GM18907 (cell line): Measurements from ENCODE around the gene DUSP22.
"Not testable (repeated sequence)": the region's sequence is repeated elsewhere in the genome, so short reads cannot be mapped to it uniquely, and the experiment has no call there.

Experiments
- ATAC-seq: cut with Tn5 transposase; IDR thresholded peaks from one replicate; pipeline ENCODE4 v1.9.1; 2021; ENCODE audit warnings: mild to moderate bottlenecking, moderate library complexity; ENCODE audit not compliant: unreplicated experiment

DUSP22 gene

DNA sequence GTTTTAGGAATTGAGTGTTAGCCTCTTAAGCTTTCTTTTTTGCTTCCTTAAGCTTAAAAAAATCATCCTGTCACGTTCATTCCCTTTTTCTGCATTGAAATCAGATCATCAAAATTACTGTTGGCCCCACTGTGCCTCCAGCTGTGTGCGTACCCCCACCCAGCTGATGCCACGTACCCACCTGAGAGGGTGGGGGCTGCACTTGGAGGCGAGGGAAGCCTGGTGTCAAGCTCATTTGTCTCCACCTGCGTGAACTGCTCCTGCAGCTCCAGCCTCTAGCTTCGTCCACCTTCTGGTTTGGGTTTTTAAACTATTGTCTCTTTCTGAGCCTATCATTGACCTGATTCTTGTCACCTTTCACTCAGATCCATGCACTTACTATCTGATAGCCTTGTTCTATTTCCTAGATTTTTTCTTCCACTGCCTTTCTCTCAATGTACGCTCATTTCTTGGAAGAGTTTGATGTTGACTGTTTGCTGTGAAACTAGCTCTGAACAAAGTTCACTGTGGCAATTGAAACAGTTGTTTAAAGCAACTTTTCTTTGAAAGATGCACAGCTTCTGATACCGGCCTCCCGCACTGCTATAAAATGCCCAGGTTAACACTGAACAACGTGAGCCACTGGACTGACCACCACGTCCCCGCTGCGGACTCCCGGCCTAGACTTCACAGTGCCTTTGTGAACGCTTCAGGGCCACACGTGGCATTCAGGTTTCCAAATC, 69.3 kb downstream of the DUSP22 start:
- no peak for ATAC-seq

DNA sequence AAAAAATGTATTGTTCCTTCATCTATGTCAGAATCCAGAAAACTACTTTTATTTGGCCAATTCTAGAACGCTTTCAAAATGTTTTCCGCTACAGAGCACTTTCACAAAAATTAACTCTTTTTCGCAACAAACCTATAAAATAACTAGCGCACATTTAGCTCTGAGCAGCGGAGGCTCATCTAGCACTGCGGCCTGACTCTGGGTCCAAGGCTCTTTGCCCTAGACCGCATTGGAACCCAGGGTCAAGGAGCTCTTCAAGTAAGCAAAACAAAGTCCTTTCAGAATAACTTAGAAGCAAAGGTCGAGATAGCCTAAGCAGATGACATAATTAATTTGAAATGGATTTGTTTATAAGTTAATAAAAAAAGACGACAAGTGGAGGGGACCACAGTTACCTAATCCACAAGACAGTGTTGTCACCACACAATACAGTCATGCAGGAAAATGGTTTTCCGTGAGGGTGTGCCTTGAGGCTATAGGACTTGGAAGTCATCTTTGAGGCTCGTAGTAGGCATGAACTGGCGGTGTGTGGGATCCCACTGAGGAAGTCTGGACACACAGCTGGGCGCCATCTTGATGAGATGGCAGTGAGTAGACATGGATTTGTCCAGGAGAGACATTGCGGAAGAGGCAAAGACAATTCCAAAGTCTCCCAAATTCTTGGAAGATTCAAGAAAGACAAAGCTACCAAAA, 70.1 kb downstream of the DUSP22 start:
- no peak for ATAC-seq

DNA sequence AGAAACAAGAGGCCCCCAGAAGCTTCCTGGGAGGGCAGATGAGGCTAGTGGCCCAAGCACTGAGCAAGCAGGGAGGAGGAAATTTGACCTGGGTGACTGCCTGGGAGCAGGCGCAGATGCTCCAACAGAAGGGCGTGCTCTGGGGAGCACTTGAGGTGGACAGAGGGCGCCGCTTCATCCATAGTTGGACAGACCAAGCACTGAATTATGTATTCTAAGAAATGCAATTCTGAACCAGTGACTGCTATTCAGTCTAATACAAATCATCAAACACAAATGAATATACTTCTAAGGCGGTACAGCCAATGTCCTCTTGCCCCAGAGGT, 70.6 kb downstream of the DUSP22 start:
- no peak for ATAC-seq

DNA sequence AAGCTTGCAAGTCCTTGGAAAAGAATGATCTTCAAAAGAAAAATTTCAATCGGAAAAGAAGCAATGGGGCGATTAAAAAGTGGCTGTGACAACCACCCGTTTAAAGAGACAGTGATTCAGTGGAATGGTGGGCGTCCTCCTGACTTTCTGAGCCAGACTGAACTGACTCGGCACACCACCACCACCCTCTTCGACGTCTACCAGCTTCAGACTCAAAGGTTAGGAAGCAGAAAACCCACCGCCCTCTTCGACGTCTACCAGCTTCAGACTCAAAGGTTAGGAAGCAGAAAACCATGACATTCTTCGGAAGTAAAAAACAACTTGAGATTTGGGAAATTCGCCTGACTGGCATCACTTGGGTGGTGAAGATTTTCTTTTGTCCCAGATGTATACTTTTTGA, 71.0 kb downstream of the DUSP22 start:
- ATAC-seq, result no peak

DNA sequence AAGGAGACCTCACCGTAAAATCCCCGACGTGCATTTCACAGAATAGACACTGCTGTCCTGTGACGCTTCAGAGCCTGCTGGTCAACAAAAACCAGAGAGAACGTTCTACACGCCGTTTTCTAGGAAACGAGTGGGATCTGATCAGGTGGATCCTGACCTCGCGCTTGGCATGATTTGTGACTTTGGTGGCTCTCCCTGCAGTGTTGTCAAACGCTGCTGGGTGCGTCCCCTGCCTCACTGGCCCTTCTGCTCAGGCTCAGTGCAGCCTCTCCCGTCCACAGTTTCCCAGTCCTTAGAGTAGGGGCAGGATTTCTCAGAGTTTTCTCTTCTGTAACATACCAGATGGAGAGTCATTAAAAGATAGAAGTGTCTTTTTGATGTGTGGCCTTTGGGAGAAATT, 71.6 kb downstream of the DUSP22 start:
- no peak for ATAC-seq

DNA sequence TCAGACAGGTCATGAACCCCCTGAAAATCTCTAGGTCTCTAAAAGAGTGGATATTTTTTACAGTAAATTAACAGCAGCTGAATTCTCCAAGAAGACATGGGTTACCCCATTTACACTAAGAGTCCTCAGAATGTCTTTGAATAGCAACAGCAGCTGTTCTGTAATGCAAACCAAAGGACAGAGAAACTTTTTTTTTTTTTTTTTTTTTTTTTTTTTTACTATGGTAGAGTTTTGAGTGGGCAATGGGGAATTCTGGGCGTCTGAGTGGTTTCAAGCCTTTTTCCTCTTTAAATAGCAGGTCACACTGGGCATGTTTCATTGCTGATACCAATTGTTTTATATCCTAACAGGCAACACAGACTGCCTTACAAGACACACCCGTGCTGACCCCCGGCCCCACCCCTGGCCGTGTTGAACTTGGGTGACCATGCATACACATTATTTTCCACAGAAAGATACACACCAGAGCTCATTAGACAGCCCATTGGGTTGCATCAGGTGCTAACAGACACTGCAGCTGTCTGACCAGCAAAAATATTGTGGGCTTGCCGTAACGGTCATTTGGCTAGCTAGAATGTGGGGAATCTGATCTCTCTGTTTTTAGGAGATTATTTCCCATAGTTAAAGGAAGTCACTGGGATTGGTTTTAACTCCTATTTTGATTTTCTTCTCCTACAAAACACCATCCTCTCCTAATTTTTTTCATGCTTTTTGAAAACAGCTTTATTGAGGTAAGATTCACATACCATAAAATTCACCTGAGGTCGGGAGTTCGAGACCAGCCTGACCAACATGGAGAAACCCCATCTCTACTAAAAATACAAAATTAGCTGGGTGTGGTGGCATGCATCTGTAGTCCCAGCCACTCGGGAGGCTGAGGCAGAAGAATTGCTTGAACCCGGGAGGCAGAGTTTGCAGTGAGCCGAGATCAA, 72.6 kb downstream of the DUSP22 start:
- peak; percentile 51 for ATAC-seq

DNA sequence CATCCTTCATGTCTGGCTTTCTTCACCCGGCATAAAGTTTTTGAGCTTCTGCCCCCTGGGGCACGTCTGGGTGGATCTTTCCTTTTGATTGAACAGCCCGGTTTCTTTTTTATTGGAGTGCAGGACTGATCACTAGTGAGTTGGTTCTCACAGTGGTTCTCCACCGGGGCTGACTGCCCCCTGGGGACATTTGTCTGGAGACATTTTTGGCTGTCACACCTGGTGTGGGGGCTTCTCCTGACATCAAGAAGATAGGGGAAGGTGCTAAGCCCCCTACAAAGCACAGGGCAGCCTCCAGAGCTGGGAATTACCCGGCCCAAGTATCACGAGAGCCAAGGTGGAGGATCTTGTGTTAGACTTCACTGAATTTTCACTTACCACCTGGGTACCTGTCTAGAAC, 73.5 kb downstream of the DUSP22 start:
- ATAC-seq, result no peak

DNA sequence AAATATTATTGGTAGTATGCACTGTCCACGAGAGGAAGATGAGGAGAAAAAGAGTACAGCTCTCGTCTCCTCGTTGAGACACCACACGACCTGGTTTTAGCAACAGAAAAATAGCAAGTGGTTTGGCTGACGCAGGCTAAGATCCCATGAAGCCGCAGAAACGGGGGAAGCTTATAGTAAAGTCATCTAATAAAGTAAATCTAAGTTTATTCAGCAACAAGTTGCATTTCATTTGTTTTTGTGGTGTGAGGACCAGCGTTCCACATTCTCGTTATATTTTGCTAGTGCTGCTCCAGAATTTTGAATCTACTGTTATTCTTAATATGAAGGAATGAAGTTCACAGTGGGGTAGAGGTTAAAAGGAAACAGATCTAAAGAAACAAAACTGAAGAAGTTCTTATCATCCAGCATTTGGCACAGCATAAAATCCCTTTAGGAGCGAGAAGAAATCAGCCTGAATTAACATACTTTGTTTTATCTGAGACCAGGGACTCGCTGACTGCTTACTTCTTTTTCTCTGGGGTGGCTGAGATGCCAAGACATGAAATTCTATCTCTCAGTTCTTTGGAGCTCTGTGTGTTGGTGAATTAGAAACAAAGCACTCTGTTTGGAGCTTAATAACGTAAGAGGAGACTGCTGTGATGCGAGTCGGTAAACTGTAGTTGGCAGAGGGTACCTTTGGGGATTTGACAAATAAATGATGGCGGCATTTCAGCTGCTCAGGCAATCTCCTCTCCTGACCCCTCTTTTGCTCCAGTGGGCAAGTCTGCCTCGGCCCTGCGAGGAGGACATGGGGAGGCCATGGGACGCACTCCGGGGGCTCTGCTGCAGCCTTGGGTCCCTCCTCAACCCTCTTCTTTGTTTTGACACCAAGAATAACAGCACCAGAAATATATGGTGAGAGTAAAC, 74.4 kb downstream of the DUSP22 start:
- no peak for ATAC-seq

DNA sequence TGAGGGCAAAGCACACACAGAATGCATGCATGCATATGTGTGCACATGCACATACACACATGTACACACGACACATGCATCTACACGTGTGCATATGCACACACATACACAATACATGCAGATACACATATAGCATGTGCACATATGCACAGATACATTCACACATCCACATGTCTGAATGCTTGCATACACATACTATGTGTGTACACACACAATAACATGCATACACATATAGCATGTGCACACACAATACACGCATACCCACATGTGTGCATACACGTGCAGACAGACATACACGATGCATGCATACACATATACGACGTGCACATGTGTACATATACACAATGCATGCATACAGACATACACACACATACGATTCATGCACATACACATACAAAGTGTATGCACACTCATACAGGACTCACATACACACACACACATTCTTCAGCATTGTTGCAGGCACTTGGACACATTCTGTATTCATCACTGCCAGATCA, 75.1 kb downstream of the DUSP22 start:
- no peak for ATAC-seq

DNA sequence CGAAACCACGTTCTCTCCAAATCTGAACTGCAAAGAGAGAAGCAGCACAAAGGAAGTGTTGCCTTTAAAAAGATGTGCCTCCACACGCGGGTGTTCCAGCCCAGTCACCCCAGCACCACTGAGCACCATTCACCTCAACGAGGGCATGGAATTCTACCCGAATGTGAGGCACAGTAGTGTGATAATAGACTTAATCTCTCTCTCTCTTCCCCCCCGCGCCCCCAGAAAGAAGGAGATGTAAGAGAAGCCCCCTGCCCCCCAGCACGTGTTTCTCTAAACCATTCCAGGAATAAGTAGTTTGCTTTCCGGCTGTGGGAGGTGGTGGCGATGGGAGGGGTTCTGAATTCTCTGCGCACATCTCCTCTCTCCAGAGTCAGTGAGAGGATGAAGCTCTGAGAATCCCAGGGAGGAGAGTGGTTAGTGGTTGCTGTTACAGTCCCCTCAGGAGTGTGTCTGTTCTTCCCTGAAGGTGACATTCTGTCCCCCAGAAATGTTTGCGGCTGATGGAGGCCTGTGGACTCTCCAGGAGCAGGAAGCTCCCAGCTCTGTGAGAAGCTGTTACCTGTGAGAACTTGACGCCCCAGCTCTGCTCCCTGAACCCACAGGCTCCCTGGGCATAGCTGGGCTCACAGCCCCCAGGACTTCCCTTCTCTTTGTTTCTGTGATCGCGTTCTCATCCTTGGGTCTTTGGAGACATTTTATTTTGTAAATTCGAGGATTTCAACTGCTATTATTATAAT, 75.8 kb downstream of the DUSP22 start:
- no peak for ATAC-seq

DNA sequence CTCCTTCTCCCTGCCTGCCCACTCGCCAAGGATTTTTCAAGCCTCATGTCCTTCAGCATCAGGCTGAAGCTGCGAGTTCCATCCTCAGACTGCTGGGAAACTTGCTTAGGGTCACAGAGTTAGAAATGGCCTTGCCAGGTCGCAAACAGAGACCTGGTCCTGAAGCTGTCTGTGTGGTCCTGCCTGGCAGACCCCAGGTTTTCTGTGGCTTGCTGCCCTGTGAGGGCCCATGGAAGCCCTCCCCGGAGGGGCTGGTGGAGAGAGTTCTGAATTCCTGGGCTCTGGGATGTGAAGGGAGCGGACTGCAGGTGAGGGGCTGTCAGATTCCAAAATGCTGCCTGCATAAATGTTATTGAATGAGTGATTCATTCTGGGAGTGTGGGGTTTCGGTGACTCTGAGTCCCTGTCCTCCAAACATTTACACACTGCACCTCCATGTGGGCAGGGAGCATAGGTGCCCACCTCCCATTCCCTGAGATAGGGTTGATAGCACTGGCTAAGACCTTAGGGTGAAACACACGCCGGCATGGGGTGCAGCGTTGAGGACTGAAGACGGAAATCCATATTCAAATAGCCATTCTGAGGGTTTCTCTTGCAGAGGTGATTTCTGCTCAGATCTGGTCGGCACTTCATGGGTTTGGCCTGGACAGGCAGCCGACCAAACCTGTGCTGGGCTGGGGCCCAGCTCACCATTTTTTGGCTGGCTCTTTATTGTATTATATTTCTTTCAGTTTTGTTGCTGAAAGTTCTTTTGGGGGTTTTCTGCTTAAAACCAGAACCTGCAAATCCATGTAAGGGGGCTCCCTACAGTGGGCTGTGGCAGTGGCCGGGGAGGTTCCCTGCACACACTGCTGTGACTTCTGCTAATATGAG, 77.5 kb downstream of the DUSP22 start:
- ATAC-seq, result no peak

DNA sequence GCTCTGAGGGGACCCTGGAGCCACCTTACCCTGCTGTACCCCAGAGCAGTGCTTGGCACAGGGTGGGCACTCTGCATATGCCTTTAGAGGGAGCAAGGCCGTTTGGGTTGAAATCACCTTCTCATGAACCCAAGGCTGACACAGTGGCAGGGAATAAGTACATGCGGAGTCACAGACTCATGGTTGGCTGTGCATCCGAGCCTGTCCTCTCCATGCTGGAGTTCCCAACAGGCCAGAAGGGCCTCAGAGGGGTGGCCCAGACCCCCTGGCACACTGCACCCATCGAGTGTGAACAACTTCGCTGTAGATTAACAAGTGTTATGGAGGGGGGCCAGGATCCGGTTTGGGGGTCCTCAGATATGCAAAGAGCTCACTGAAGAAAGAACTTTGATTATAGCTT, 78.3 kb downstream of the DUSP22 start:
- ATAC-seq, result no peak

DNA sequence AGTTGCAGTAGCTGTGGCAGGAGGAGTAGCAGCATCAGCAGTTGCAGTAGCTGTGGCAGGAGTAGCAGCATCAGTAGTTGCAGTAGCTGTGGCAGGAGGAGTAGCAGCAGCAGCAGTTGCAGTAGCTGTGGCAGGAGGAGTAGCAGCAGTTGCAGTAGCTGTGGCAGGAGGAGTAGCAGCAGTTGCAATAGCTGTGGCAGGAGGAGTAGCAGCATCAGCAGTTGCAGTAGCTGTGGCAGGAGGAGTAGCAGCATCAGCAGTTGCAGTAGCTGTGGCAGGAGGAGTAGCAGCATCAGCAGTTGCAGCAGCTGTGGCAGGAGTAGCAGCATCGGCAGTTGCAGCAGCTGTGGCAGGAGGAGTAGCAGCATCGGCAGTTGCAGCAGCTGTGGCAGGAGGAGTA, 79.6 kb downstream of the DUSP22 start:
- not testable (repeated sequence) for ATAC-seq

DNA sequence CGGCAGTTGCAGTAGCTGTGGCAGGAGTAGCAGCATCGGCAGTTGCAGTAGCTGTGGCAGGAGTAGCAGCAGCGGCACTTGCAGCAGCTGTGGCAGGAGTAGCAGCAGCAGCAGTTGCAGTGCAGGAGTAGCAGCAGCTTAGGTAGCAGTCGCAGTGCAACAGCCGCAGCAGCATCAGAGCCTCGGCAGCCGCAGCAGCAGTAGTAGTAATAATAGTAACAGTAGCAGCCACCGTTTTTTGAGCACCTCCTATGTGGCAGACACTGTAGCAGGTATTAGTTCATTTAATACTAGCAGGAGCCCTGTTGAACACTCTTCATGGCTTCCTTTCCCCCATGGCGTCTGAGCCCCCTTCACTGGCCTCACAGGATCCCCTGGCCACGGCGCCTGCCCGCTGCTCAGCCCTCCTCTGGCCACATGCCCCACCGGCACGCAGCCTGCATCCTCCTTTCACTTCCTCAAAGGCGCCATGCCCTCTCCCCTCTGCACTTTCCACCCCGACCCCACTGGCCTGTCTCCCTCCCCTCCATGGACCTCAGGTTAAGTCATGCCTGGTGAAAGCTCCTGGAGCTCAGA, 80.1 kb downstream of the DUSP22 start:
- ATAC-seq, result peak; percentile 64

DNA sequence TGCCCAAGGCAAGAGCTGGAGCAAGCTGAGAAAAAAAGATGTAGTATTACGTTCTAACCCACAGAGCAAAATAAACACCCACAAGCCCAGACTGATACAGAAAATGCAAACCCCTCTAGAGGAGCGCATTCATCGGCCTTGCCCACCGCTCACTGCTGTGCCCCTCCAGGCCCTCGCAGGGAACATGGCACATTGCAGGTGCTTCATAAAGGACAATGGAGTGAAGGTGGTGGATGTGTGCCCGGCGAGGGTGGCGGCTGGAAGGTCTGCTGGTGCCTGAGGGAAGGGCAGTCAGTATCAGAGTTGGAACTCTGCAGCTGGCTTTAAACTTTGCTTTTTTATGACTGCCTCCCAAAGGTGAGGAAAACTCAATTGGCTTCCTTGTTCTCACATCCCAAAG, 80.7 kb downstream of the DUSP22 start:
- ATAC-seq, result peak; percentile 9

DNA sequence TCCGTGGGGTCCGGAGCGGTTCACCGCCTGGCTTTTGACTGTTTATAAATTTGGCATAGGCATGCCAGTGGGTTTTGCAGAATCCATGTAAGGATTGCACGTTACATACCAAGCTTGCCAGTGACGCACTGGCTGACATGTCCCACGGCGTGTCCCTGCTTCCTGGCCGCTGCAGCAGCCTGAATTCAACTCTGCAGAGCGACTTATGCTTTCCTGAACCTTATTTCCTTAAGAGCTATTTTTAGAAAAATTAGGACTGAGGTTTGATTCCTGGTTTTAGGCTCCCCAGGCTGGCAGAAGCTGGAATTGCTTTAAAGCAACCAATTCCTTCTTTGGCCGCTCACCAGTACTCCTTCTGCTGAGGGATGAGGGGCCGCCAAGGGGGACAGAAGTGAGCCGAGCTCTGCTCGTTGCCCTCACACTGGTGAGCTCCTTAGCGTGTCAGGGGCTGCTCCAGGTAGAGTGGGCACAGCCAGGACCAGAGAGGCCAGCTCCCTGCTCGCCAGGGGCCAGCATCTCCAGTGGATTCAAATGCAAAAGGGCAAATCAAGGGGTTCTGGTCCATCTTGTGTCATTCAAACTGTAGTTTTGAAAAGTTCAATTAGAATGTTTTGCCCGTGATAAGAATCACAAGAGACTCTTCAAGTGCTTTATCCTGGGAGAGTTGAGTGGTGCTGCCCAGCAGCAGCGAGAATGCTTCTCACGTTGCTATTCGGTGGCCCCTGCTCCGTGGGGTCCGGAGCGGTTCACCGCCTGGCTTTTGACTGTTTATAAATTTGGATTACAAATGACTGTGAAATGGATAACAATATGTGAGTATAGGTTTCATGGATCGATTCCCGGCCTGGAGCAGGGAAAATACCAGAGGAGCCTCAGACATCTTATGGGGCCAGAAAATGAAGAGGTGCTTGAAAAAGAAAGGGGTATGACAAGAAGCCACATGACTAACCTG, 81.8 kb downstream of the DUSP22 start:
- ATAC-seq, result no peak

DNA sequence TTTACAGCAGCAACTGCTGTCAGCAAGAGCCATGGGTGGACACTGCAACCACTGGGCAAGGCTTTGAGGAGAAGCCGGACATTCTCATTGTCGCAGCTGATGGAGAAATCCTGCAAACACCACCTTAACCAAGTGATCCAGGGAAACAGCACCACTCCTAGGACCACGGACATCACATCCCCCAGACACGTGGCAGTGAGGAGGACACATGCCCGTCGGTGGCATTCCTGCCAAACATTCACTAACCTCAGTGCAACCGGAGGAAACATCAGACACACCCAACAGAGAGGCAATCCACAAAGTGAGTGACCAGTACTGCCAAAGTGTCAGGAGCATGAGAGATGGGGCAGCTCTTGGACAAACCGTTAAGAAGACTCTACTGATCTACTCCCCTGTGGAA, 82.7 kb downstream of the DUSP22 start:
- no peak for ATAC-seq
